ENCODE results near the gene SERPINI1. TPM values are rescaled to one million over a fixed set of nuclear protein-coding genes. Genes with fewer than 3 reads are reported as not detected.
"Not testable (repeated sequence)": the region's sequence is repeated elsewhere in the genome, so short reads cannot be mapped to it uniquely, and the experiment has no call there.

Gene SERPINI1
- total RNA-seq, 6 experiments from 2014 or later: 2.2 to 6.2 (median 2.6) TPM

DNA sequence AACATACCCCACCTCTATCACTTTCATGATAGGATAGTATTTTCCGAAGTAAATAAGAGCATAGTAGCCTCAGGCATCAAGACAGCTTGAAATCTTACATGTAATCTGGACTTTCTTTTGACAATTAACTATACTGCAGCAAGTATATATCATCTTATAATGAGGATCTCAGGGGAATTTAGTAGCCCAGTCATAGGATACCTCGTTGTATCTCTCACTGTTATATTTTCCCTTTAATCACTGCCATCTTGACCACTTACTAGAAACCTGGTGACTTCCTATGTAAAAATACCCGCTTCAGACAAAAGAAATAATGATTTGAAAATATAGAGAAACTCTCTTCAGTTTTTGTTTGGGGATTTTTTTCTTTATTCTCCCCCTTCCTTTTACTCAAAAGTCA, 88.2 kb downstream of the SERPINI1 start:
- DNase-seq: no peak
- H3K4me3 Mint-ChIP-seq: no peak overlapping the region
- TF ChIP-seq, protein P1, sequence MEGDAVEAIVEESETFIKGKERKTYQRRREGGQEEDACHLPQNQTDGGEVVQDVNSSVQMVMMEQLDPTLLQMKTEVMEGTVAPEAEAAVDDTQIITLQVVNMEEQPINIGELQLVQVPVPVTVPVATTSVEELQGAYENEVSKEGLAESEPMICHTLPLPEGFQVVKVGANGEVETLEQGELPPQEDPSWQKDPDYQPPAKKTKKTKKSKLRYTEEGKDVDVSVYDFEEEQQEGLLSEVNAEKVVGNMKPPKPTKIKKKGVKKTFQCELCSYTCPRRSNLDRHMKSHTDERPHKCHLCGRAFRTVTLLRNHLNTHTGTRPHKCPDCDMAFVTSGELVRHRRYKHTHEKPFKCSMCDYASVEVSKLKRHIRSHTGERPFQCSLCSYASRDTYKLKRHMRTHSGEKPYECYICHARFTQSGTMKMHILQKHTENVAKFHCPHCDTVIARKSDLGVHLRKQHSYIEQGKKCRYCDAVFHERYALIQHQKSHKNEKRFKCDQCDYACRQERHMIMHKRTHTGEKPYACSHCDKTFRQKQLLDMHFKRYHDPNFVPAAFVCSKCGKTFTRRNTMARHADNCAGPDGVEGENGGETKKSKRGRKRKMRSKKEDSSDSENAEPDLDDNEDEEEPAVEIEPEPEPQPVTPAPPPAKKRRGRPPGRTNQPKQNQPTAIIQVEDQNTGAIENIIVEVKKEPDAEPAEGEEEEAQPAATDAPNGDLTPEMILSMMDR (IDR thresholded peaks at IDR 0.05): no peak
- no peaks in the 10 kb centered on the region for H3K36me3 Mint-ChIP-seq (ENCODE audit: low read depth)
- H3K9me3 Mint-ChIP-seq: peaks cover 10% of the 10 kb centered on the region; the same call in 1 of the 2 replicates
- H3K27me3 Mint-ChIP-seq (ENCODE audit: insufficient read depth): no peaks in the 10 kb centered on the region
- no peak overlapping the region for H3K27ac Mint-ChIP-seq
- no peaks in the 10 kb centered on the region for H3K4me1 Mint-ChIP-seq (ENCODE audit: low read depth)

DNA sequence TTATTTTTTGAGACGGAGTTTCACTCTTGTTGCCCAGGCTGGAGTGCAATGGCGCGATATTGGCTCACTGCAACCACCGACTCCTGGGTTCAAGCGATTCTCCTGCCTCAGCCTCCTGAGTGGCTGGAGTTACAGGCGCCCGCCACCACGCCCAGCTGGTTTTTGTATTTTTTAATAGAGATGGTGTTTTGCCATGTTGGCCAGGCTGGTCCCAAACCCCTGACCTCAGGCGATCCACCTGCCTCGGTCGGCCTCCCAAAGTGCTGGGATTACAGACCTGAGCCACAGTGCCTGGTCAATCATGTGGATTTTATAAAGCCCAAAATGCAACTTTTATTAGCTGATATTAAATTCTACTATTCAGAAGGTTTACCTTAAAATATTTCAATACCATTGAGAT, 92.1 kb downstream of the SERPINI1 start:
- not testable (repeated sequence) for H3K4me1 Mint-ChIP-seq (ENCODE audit: low read depth); DNase-seq; H3K9me3 Mint-ChIP-seq; H3K36me3 Mint-ChIP-seq (ENCODE audit: low read depth); H3K27ac Mint-ChIP-seq; H3K27me3 Mint-ChIP-seq (ENCODE audit: insufficient read depth); H3K4me3 Mint-ChIP-seq

GRCh38 chr3:167829071-167829470, 93.5 kb downstream of the SERPINI1 start:
- Mint-ChIP-seq H3K27me3 (ENCODE audit: insufficient read depth) (no peaks in the 10 kb centered on the region), H3K4me1 (ENCODE audit: low read depth) (no peaks in the 10 kb centered on the region), H3K36me3 (ENCODE audit: low read depth) (no peaks in the 10 kb centered on the region), H3K4me3 (no peak overlapping the region), H3K27ac (no peak overlapping the region), H3K9me3 (peaks cover 3% of the 10 kb centered on the region)
- TF ChIP-seq, protein P1 (IDR thresholded peaks at IDR 0.05): no peak
- DNase-seq: no peak

- H3K4me3 Mint-ChIP-seq: no peak overlapping the region
- no peaks in the 10 kb centered on the region for H3K27me3 Mint-ChIP-seq (ENCODE audit: insufficient read depth)
Measured at GRCh38 chr3:167830007-167830406, 94.5 kb downstream of the SERPINI1 start.

GRCh38 chr3:167835359-167835758, 99.8 kb downstream of the SERPINI1 start:
- no peak overlapping the region for H3K4me3 Mint-ChIP-seq
- DNase-seq: no peak
- H3K36me3 Mint-ChIP-seq (ENCODE audit: low read depth): no peaks in the 10 kb centered on the region
- H3K9me3 Mint-ChIP-seq: peaks cover 5% of the 10 kb centered on the region
- no peaks in the 10 kb centered on the region for H3K27me3 Mint-ChIP-seq (ENCODE audit: insufficient read depth)
- H3K4me1 Mint-ChIP-seq (ENCODE audit: low read depth): no peaks in the 10 kb centered on the region
- TF ChIP-seq, protein P1 (IDR thresholded peaks at IDR 0.05): no peak
- no peak overlapping the region for H3K27ac Mint-ChIP-seq

More at GRCh38 chr3:167830007-167830406, 94.5 kb downstream of the SERPINI1 start:
- peaks cover 5% of the 10 kb centered on the region for H3K9me3 Mint-ChIP-seq
- H3K4me1 Mint-ChIP-seq (ENCODE audit: low read depth): no peaks in the 10 kb centered on the region
- DNase-seq: no peak
- no peaks in the 10 kb centered on the region for H3K36me3 Mint-ChIP-seq (ENCODE audit: low read depth)
- H3K27ac Mint-ChIP-seq: no peak overlapping the region
- TF ChIP-seq, protein P1 (IDR thresholded peaks at IDR 0.05): no peak

DNA sequence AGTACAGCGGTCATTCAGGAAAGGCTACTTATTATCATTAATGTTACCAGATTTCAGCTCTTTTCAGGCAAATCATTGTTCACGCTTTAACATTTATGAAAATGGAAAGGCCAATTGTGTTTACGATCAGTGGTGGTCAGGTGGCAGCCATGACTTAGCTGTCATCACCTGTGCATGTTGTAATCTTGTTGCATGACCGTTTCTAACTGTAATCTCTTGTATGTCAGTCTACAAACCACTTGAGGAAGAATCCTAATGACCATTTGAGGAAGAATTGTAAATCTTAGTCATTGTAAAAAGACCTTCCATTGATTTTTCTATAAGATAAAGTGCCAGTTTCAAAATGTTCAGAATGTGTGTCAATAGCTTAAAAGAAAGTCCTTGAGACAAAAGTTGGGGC, 100.4 kb downstream of the SERPINI1 start:
- Mint-ChIP-seq H3K9me3 (peaks cover 5% of the 10 kb centered on the region), H3K4me1 (ENCODE audit: low read depth) (no peaks in the 10 kb centered on the region), H3K36me3 (ENCODE audit: low read depth) (no peaks in the 10 kb centered on the region), H3K4me3 (no peak overlapping the region), H3K27me3 (ENCODE audit: insufficient read depth) (no peaks in the 10 kb centered on the region), H3K27ac (no peak overlapping the region)
- TF ChIP-seq, protein P1 (IDR thresholded peaks at IDR 0.05): no peak
- DNase-seq: no peak

Measured in HFFc6 (cell line).